Skeletal muscle cell (primary cell): ENCODE measurements around the gene UNC5C.
"Not testable (repeated sequence)": the region's sequence is repeated elsewhere in the genome, so short reads cannot be mapped to it uniquely, and the experiment has no call there.

Source experiments
- DNase-seq: peaks from one replicate; pipeline ENCODE4 v3.0.0-alpha.2; 2010; ENCODE audit warnings: low read depth
- H3K4me3 ChIP-seq: 2 replicates; pipeline ENCODE4 v1.5.1; 2011; ENCODE audit warnings: low read depth, mild to moderate bottlenecking, control low read depth, low read length, moderate library complexity

Gene UNC5C

GRCh38 chr4:95162867-95163266 lies 385.9 kb downstream of the UNC5C start:
- H3K4me3 ChIP-seq, result no peak overlapping the region
- no peak for DNase-seq

- DNase-seq, result no peak
- H3K4me3 ChIP-seq, result no peak overlapping the region
Measured at GRCh38 chr4:95161781-95162469, 386.8 kb downstream of the UNC5C start.

GRCh38 chr4:95159384-95159783 lies 389.4 kb downstream of the UNC5C start:
- no peak for DNase-seq
- no peak overlapping the region for H3K4me3 ChIP-seq

DNA sequence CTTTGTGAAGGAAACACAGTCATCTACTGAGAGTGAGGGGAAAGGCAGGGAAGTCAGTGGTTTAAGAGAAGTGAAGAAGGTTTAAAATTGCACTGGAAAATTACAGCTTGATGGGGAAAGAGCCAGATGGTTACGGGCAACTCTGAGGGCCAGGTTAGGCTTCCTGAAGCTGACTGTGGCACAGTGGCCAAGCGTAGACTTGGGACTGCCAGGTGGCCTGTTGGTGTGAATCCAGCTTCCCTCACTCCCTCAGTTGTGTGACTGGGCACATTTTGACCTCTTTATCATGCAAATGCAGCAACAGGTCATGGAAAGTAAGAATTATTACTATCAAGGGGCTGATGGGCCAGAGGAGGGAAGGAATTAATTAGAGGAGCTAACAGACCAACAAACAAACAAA lies 390.1 kb downstream of the UNC5C start:
- H3K4me3 ChIP-seq, result no peak overlapping the region
- no peak for DNase-seq

DNA sequence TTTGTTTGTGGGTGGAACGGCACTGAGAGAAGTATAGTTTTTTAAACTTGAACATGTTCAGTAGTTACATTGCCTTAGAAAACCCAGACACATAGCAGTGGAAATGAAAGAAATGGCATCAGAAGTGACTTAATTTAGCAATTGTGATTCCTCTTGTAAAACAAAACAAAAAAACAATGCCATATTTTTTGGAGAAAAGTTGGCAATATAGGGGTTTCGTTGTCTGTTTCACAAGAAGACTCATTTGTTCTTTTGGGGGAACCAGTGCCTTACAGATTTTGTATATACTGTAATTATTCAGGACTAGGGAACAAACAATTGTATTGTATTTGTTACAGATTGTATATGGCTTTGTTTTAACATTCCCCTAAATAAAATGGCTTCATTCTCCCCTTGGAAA lies 390.7 kb downstream of the UNC5C start:
- H3K4me3 ChIP-seq, result no peak overlapping the region
- no peak for DNase-seq

- no peak for DNase-seq
- no peak overlapping the region for H3K4me3 ChIP-seq
Measured at GRCh38 chr4:95157596-95157995, 391.2 kb downstream of the UNC5C start.

DNA sequence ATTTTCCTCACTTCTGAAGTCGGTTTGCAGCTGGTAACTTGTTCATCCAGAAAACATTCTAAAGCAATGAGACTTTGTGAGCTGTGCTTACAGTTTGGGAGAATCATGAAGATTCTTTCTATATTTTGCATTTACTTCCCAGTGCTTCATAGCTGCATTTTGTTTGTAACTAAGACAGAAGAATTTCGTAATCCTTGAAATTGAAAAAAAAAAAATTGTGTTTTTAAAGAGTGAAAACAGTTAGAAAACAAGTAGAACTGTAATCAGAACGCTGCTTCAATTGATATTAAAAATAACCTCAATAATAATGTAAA lies 392.4 kb downstream of the UNC5C start:
- H3K4me3 ChIP-seq, result no peak overlapping the region
- DNase-seq, result no peak

DNA sequence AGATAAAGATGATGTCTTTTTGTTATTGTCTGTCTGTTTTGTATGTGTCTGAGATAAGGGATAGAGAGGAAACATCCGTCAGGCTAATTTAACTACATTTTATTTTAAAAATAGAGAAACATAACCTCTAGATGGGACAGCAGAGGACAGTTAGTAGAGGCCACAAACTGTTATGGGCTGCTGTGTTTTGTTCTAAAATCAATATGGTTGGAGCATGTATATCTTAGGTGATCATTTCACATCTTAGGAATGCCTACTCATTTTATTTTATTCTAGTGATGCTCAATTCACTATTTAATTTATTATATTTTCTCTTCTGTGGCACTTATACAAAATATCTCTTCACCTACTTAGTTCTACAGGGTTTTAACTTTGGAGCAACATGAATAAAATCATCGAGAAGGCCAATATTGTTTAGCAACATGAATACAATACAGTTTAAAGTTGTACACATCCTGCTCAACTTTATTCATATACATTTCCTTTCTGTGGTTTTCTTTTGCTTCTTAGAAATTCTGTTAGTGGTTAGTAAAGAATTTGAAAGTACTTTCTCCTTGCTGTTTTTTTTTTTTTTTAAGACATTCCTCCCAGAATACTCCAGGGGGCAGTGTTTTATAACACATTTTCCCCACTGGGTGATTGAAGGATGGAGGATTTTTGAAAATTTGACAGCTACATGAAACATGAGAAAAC lies 392.9 kb downstream of the UNC5C start:
- no peak overlapping the region for H3K4me3 ChIP-seq
- peak; percentile 13 for DNase-seq

GRCh38 chr4:95153182-95153581 lies 395.6 kb downstream of the UNC5C start:
- no peak for DNase-seq
- no peak overlapping the region for H3K4me3 ChIP-seq

DNA sequence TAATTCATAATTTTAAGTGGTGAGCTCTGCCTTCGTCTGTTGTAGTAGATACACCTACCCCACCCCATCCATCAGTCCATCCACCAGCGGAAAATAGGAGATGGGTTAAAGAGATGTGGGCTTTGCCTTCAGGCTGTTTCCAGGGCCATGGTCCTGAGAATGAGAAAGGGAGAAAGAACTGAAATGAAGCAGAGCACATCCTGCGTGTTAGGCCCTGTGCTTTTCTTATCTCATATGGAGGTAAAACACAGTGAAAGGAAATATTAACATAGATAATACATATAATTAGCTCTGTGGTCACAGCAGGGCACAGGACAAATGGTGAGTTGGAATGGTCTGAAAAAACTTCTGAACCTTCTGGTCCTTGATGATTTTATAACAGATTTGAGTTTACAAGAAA lies 397.5 kb downstream of the UNC5C start:
- no peak overlapping the region for H3K4me3 ChIP-seq

GRCh38 chr4:95142932-95143331 lies 405.8 kb downstream of the UNC5C start:
- H3K4me3 ChIP-seq, result no peak overlapping the region
- no peak for DNase-seq

More for the DNA sequence above, 397.5 kb downstream of the UNC5C start:
- DNase-seq, result no peak

DNA sequence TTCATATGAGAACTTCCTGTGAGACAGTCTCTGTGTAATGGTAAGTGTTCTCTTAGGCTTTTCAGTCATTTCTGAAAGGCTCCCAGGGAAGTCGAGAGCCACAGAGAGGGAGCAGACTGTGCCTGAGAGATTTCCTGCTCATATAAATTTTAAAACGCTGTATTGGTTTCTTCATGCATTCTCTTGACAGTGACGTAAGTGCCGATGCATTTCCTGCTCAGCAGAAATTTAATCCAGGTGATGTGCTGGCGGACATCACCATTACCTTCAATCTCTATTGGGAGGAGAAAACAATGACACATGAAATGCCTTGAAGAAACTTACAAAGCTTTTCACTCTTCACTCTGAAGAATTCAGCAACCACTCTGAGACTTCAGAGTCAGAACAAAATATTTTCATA lies 407.4 kb downstream of the UNC5C start:
- peak; percentile 43 for DNase-seq
- no peak overlapping the region for H3K4me3 ChIP-seq

GRCh38 chr4:95139424-95139823 lies 409.3 kb downstream of the UNC5C start:
- H3K4me3 ChIP-seq, DNase-seq: not testable (repeated sequence)

DNA sequence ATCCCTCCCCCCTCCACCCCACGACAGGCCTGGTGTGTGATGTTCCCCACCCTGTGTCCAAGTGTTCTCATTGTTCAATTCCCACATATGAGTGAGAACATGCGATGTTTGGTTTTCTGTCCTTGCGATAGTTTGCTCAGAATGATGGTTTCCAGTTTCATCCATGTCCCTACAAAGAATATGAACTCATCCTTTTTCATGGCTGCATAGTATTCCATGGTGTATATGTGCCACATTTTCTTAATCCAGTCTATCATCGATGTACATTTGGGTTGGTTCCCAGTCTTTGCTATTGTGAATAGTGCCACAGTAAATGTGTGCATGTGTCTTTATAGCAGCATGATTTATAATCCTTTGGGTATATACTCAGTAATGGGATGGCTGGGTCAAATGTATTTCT lies 414.8 kb downstream of the UNC5C start:
- H3K4me3 ChIP-seq, DNase-seq: not testable (repeated sequence)

DNA sequence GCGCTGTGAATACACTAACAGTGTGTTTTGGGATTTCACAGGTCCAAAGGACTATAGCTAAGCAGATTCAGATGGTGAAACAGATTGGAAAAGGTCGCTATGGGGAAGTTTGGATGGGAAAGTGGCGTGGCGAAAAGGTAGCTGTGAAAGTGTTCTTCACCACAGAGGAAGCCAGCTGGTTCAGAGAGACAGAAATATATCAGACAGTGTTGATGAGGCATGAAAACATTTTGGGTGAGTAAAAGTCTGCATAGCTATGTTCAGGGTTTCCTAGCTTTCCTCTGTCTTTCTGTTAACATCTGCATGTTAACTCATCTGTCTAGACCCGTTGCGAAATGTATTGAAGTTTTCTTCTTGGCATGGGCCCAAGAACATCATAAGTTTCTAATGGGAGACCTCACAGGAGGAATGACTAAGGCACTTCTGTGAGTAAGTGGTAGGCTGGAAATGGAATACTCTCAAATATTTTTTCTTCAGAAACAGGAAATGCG lies 418.9 kb downstream of the UNC5C start:
- peak; percentile 99 for DNase-seq
- H3K4me3 ChIP-seq, result peak overlapping the region; percentile 17

- no peak overlapping the region for H3K4me3 ChIP-seq
- DNase-seq, result peak; percentile 39
Measured at GRCh38 chr4:95129031-95129430, 419.7 kb downstream of the UNC5C start.

- no peak overlapping the region for H3K4me3 ChIP-seq
- DNase-seq, result peak; percentile 45
Measured at GRCh38 chr4:95124906-95125504, 423.8 kb downstream of the UNC5C start.

DNA sequence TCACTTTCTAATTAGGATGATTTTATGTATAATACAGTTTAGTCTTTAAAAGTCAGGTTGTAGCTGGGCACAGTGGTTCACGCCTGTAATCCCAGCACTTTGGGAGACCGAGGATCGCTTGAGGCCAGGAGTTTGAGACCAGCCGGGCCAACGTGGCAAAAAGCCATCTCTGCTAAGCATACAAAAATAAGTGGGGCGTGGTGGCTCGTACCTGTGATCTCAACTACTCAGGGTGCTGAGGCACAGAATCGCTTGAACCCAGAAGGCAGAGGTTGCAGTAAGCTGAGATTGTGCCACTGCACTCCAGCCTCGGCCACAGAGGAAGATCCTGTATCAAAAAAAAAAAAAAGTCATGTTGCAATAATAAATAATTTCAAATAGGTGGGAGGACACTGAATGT lies 426.8 kb downstream of the UNC5C start:
- DNase-seq, result no peak
- no peak overlapping the region for H3K4me3 ChIP-seq

- DNase-seq, result no peak
- H3K4me3 ChIP-seq, result no peak overlapping the region
Measured at GRCh38 chr4:95120456-95120855, 428.3 kb downstream of the UNC5C start.

- DNase-seq, result no peak
- H3K4me3 ChIP-seq, result no peak overlapping the region
Measured at GRCh38 chr4:95118497-95118896, 430.3 kb downstream of the UNC5C start.

DNA sequence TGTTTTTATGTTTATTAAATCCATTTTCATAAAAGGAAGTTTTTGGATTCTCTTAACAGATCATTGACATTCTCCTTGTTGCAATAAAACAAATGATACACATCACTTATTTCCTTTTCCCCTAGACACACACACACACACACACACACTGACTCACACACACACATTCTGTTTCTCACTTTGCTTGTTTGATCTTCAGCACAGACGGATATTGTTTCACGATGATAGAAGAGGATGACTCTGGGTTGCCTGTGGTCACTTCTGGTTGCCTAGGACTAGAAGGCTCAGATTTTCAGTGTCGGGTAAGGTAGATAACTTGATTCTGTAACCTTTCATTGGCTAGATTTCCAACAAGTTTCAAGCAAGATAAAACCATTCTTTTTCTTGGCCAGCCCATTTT lies 434.3 kb downstream of the UNC5C start:
- no peak for DNase-seq
- no peak overlapping the region for H3K4me3 ChIP-seq
